Fibroblast of lung (primary cell): ENCODE data around the gene OSBPL9.

Experiments
- EZH2 ChIP-seq: IDR thresholded peaks from 2 replicates; pipeline ENCODE4 v1.5.1; 2012; ENCODE audit warnings: low read length, control low read depth, mild to moderate bottlenecking; ENCODE audit errors: missing control alignments
- TF ChIP-seq, protein P1 (sequence below), 2 donors: IDR thresholded peaks in 1 of 2; conservative IDR thresholded peaks in 1 of 2; 1 replicate in 1 of 2; 2 replicates in 1 of 2; pipeline ENCODE4 v1.5.1; 2011 to 2012; ENCODE audit warnings: low read length in 2 of 2, control low read depth in 1 of 2, inconsistent platforms in 1 of 2, low read depth in 1 of 2, mild to moderate bottlenecking in 1 of 2

DNA sequence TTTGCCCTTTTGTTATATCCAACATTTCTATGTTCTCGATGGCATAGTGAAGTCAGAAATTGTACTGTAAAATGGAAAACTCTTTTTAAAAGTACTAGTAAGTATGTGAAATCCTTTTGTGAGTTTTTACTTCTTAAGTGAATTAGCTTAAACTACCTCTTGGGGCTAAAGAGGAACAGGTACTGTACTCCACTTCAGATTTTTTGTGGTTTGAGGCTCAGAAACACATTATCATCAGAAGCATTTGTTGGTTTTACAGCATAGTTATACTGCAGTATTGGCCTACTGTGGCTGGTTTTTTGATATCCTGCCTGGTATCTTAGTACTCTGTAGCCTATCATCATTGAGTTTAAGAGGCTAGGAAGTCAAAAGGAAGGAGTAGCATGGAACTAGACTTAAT is 144.5 kb downstream of the OSBPL9 start:
- TF ChIP-seq, protein P1, sequence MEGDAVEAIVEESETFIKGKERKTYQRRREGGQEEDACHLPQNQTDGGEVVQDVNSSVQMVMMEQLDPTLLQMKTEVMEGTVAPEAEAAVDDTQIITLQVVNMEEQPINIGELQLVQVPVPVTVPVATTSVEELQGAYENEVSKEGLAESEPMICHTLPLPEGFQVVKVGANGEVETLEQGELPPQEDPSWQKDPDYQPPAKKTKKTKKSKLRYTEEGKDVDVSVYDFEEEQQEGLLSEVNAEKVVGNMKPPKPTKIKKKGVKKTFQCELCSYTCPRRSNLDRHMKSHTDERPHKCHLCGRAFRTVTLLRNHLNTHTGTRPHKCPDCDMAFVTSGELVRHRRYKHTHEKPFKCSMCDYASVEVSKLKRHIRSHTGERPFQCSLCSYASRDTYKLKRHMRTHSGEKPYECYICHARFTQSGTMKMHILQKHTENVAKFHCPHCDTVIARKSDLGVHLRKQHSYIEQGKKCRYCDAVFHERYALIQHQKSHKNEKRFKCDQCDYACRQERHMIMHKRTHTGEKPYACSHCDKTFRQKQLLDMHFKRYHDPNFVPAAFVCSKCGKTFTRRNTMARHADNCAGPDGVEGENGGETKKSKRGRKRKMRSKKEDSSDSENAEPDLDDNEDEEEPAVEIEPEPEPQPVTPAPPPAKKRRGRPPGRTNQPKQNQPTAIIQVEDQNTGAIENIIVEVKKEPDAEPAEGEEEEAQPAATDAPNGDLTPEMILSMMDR (conservative IDR thresholded peaks at IDR 0.05 in 1 of 2, IDR thresholded peaks at IDR 0.05 in 1 of 2; ENCODE audit: low read depth in 1 of 2, low read length in 2 of 2) = no peak
- TF ChIP-seq EZH2 = no peak
